H9 (cell line): Measurements from ENCODE around the gene GPATCH3. TPM values are rescaled to one million over a fixed set of nuclear protein-coding genes. Genes with fewer than 3 reads are reported as not detected.
A peak's percentile ranks its signal among the peaks of the same experiment; 100 is the strongest.

Source experiments
- DNase-seq: peaks from one replicate; pipeline ENCODE4 v3.0.0-alpha.2; 2017
- H2AFZ ChIP-seq: one replicate; pipeline ENCODE4 v1.6.1; 2013; ENCODE audit warnings: mild to moderate bottlenecking, low read length, control low read depth, moderate library complexity
- H2AK5ac ChIP-seq: 2 replicates; pipeline ENCODE4 v1.6.1; 2013; ENCODE audit warnings: low read length, control low read depth, mixed read lengths; ENCODE audit not compliant: insufficient read length
- H2BK120ac ChIP-seq: one replicate; pipeline ENCODE4 v1.6.1; 2013; ENCODE audit warnings: low read depth, mild to moderate bottlenecking, low read length, control low read depth, inconsistent platforms; ENCODE audit not compliant: poor library complexity, severe bottlenecking
- H2BK12ac ChIP-seq: 2 replicates; pipeline ENCODE4 v1.6.1; 2013; ENCODE audit warnings: low read length, control low read depth, mixed read lengths, low read depth; ENCODE audit not compliant: insufficient read length
- H2BK15ac ChIP-seq: 2 replicates; pipeline ENCODE4 v1.6.1; 2013; ENCODE audit warnings: low read depth, low read length, control low read depth
- H2BK20ac ChIP-seq: one replicate; pipeline ENCODE4 v1.6.1; 2013; ENCODE audit warnings: low read depth, mild to moderate bottlenecking, low read length, control low read depth, inconsistent platforms; ENCODE audit not compliant: poor library complexity, severe bottlenecking
- H2BK5ac ChIP-seq: 2 replicates; pipeline ENCODE4 v1.6.1; 2013; ENCODE audit warnings: low read length, control low read depth, mixed read lengths; ENCODE audit not compliant: insufficient read length
- H3K14ac ChIP-seq: 2 replicates; pipeline ENCODE4 v1.6.1; 2013; ENCODE audit warnings: low read length, control low read depth; ENCODE audit not compliant: insufficient read depth
- H3K18ac ChIP-seq: 2 replicates; pipeline ENCODE4 v1.6.1; 2013; ENCODE audit warnings: low read depth, mild to moderate bottlenecking, mixed read lengths, low read length, control low read depth; ENCODE audit not compliant: insufficient read length
- H3K23ac ChIP-seq: 2 replicates; pipeline ENCODE4 v1.6.1; 2013; ENCODE audit warnings: low read length, control low read depth, mixed read lengths, low read depth; ENCODE audit not compliant: insufficient read length
- H3K23me2 ChIP-seq: 2 replicates; pipeline ENCODE4 v1.6.1; 2013; ENCODE audit warnings: low read depth, mild to moderate bottlenecking, mixed read lengths, low read length, control low read depth; ENCODE audit not compliant: insufficient read length, poor library complexity, severe bottlenecking
- H3K27ac ChIP-seq: 2 replicates; pipeline ENCODE4 v1.5.1; 2013; ENCODE audit warnings: low read length, control low read depth, mixed read lengths, low read depth; ENCODE audit not compliant: insufficient read length
- H3K27me3 ChIP-seq: 2 replicates; pipeline ENCODE4 v1.6.1; 2013; ENCODE audit warnings: low read length, control low read depth, inconsistent platforms; ENCODE audit not compliant: insufficient read depth
- H3K4ac ChIP-seq: 2 replicates; pipeline ENCODE4 v1.6.1; 2013; ENCODE audit warnings: low read depth, mild to moderate bottlenecking, control low read depth, inconsistent platforms, low read length, moderate library complexity
- H3K4me1 ChIP-seq: 2 replicates; pipeline ENCODE4 v1.6.1; 2013; ENCODE audit warnings: low read length, control low read depth, inconsistent platforms; ENCODE audit not compliant: insufficient read depth
- H3K4me2 ChIP-seq: 2 replicates; pipeline ENCODE4 v1.6.1; 2013; ENCODE audit warnings: low read length, control low read depth, mixed read lengths; ENCODE audit not compliant: insufficient read length, insufficient read depth
- H3K56ac ChIP-seq: 2 replicates; pipeline ENCODE4 v1.6.1; 2013; ENCODE audit warnings: low read depth, mild to moderate bottlenecking, mixed read lengths, low read length, control low read depth; ENCODE audit not compliant: insufficient read length
- H3K79me1 ChIP-seq: 2 replicates; pipeline ENCODE4 v1.6.1; 2013; ENCODE audit warnings: low read depth, mild to moderate bottlenecking, moderate library complexity, low read length, control low read depth, inconsistent platforms; ENCODE audit not compliant: insufficient read depth, poor library complexity, severe bottlenecking
- H3K79me2 ChIP-seq: 2 replicates; pipeline ENCODE4 v1.6.1; 2013; ENCODE audit warnings: low read length, control low read depth, inconsistent platforms; ENCODE audit not compliant: insufficient read depth
- H3K9ac ChIP-seq: 2 replicates; pipeline ENCODE4 v1.6.1; 2013; ENCODE audit warnings: low read length, control low read depth, mixed read lengths; ENCODE audit not compliant: insufficient read length; ENCODE audit errors: extremely low read depth
- H3K9me3 ChIP-seq: one replicate; pipeline ENCODE4 v1.6.1; 2013; ENCODE audit warnings: low read depth, low read length, inconsistent platforms; ENCODE audit not compliant: control insufficient read depth
- H3T11ph ChIP-seq: one replicate; pipeline ENCODE4 v1.6.1; 2013; ENCODE audit warnings: mild to moderate bottlenecking, low read length, control low read depth, inconsistent platforms
- H4K20me1 ChIP-seq: one replicate; pipeline ENCODE4 v1.6.1; 2013; ENCODE audit not compliant: control insufficient read depth, insufficient read length, insufficient read depth
- H4K5ac ChIP-seq: 2 replicates; pipeline ENCODE4 v1.6.1; 2013; ENCODE audit warnings: low read depth, mild to moderate bottlenecking, mixed read lengths, low read length, control low read depth; ENCODE audit not compliant: insufficient read length
- H4K8ac ChIP-seq: replicated peaks from 2 replicates; pipeline ENCODE4 v1.6.1; 2013; ENCODE audit warnings: low read length, control low read depth, mixed read lengths, low read depth; ENCODE audit not compliant: insufficient read length
- H4K91ac ChIP-seq: 2 replicates; pipeline ENCODE4 v1.6.1; 2013; ENCODE audit warnings: low read depth, mild to moderate bottlenecking, moderate library complexity, mixed read lengths, low read length, control low read depth; ENCODE audit not compliant: insufficient read length
- H3K27ac Mint-ChIP-seq, 3 experiments: 2 replicates in 2 of 3; 3 replicates in 1 of 3; pipeline ENCODE4 v1.8.0; 2020 to 2021; ENCODE audit warnings: mixed read lengths in 3 of 3, mild to moderate bottlenecking in 1 of 3, moderate library complexity in 1 of 3
- H3K27me3 Mint-ChIP-seq: 2 replicates; pipeline ENCODE4 v1.8.0; 2021; ENCODE audit warnings: low read depth, mild to moderate bottlenecking, moderate library complexity, mixed read lengths
- H3K36me3 Mint-ChIP-seq, 3 experiments: 2 replicates in 2 of 3; 3 replicates in 1 of 3; pipeline ENCODE4 v1.8.0; 2020 to 2021; ENCODE audit warnings: low read depth in 3 of 3, mixed read lengths in 3 of 3; ENCODE audit not compliant: insufficient read depth in 1 of 3
- H3K4me1 Mint-ChIP-seq, 2 experiments: 2 replicates each; pipeline ENCODE4 v1.8.0; 2020; ENCODE audit warnings: mixed read lengths in 2 of 2
- H3K4me3 Mint-ChIP-seq, 2 experiments: 2 replicates in 1 of 2; 3 replicates in 1 of 2; pipeline ENCODE4 v1.8.0; 2020 to 2021; ENCODE audit warnings: mild to moderate bottlenecking in 2 of 2, mixed read lengths in 2 of 2, moderate library complexity in 1 of 2
- H3K9me3 Mint-ChIP-seq, 2 experiments: 2 replicates in 1 of 2; 3 replicates in 1 of 2; pipeline ENCODE4 v1.8.0; 2020; ENCODE audit warnings: mild to moderate bottlenecking in 2 of 2, mixed read lengths in 2 of 2, moderate library complexity in 1 of 2
- WGBS: extraction: QIAGEN DNeasy Blood & Tissue Kit; methylation state at CpG from one replicate; pipeline ENCODE4 v1.1.7; 2013; ENCODE audit warnings: missing lambda C conversion rate, low lambda C conversion rate, mixed read lengths; ENCODE audit not compliant: insufficient read length; ENCODE audit errors: extremely low coverage; 5-methylcytosine and 5-hydroxymethylcytosine counted together
- total RNA-seq: library from RNA; stranded (reverse); gene quantifications from 2 replicates; pipeline ENCODE4 v1.2.1, GENCODE V29; 2021
- TF ChIP-seq, protein P1 (sequence below): fragments of 200-600 bp; sonication (generic); conservative IDR thresholded peaks from 3 replicates; pipeline ENCODE4 v1.8.0; 2021; ENCODE audit warnings: antibody characterized with exemption, mild to moderate bottlenecking

The GPATCH3 gene
- total RNA-seq, 1 experiment from 2014 or later: 19.4 TPM

DNA sequence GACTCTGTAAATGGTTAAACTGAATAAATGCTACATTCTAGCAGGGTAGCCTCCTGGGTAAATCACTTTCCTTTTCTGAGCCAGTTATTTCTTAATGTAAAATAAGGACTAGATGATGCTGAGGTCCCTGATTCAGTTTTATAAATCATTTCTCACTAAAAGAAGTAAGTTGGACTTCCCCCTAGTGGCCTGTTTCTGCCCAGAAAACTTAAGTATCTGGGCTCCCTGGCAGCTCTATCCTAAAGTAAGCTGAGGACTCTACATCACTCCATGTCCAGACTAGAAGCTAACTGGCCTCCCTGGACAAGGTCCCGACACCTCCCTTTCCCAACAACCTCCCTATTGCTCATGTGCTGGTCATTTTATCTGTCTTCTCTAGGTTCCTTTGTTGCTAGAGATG is 13.1 kb downstream of the GPATCH3 start:
- Histone ChIP-seq H2BK20ac (no peak overlapping the region), H3K79me2 (no peaks in the 10 kb centered on the region), H2BK5ac (no peak overlapping the region), H3T11ph (no peak overlapping the region), H3K9me3 (no peaks in the 10 kb centered on the region), H3K27ac (no peak overlapping the region), H3K4ac (no peak overlapping the region), H2BK12ac (no peak overlapping the region), H3K18ac (no peak overlapping the region), H4K5ac (no peak overlapping the region), H2BK15ac (no peak overlapping the region), H4K8ac (no peak overlapping the region), H3K14ac (no peak overlapping the region), H3K4me1 (no peaks in the 10 kb centered on the region; the same call in 1 of the 2 replicates), H2AFZ (no peak overlapping the region), H3K9ac (no peak overlapping the region), H3K27me3 (no peaks in the 10 kb centered on the region; the same call in 1 of the 2 replicates), H4K91ac (no peak overlapping the region), H3K4me2 (no peak overlapping the region), H2BK120ac (no peak overlapping the region), H3K56ac (no peak overlapping the region), H3K23ac (no peak overlapping the region), H4K20me1 (peaks cover 2% of the 10 kb centered on the region), H2AK5ac (no peak overlapping the region), H3K79me1 (no peaks in the 10 kb centered on the region), H3K23me2 (peaks cover 11% of the 10 kb centered on the region)
- Mint-ChIP-seq H3K27ac (peak overlapping the region in 1 of 3 experiments; percentile 75; a peak in 1 of 7 replicates), H3K4me3 (peak overlapping the region; percentile 22 to 62; a peak in 3 of 5 replicates), H3K9me3 (no peaks in the 10 kb centered on the region), H3K4me1 (peaks cover 7 to 16% of the 10 kb centered on the region in 2 experiments), H3K36me3 (peaks cover 38 to 70% (median 58%) of the 10 kb centered on the region in 3 experiments), H3K27me3 (no peaks in the 10 kb centered on the region)
- TF ChIP-seq, protein P1, sequence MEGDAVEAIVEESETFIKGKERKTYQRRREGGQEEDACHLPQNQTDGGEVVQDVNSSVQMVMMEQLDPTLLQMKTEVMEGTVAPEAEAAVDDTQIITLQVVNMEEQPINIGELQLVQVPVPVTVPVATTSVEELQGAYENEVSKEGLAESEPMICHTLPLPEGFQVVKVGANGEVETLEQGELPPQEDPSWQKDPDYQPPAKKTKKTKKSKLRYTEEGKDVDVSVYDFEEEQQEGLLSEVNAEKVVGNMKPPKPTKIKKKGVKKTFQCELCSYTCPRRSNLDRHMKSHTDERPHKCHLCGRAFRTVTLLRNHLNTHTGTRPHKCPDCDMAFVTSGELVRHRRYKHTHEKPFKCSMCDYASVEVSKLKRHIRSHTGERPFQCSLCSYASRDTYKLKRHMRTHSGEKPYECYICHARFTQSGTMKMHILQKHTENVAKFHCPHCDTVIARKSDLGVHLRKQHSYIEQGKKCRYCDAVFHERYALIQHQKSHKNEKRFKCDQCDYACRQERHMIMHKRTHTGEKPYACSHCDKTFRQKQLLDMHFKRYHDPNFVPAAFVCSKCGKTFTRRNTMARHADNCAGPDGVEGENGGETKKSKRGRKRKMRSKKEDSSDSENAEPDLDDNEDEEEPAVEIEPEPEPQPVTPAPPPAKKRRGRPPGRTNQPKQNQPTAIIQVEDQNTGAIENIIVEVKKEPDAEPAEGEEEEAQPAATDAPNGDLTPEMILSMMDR: peak; percentile 64
- DNase-seq: no peak
- WGBS: no CpG with 5 or more reads among the region's 1 CpG
